ENCODE measurements around the gene PTGDR2.

The PTGDR2 gene

GRCh38 chr11:60874421-60875365 is 18.9 kb upstream of the PTGDR2 start:
- no peak for DNase-seq (ENCODE audit: low spot score)

GRCh38 chr11:60873533-60873932 is 17.8 kb upstream of the PTGDR2 start:
- no peak for DNase-seq (ENCODE audit: low spot score)

- DNase-seq (ENCODE audit: low spot score): no peak
Observed at GRCh38 chr11:60872961-60873524, 17.3 kb upstream of the PTGDR2 start.

- no peak for DNase-seq (ENCODE audit: low spot score)
Observed at GRCh38 chr11:60872124-60872960, 16.6 kb upstream of the PTGDR2 start.

GRCh38 chr11:60871378-60872061 is 15.8 kb upstream of the PTGDR2 start:
- no peak for DNase-seq (ENCODE audit: low spot score)

GRCh38 chr11:60870733-60871377 is 15.1 kb upstream of the PTGDR2 start:
- no peak for DNase-seq (ENCODE audit: low spot score)

GRCh38 chr11:60870276-60870675 is 14.5 kb upstream of the PTGDR2 start:
- DNase-seq (ENCODE audit: low spot score): no peak

- no peak for DNase-seq (ENCODE audit: low spot score)
Observed at GRCh38 chr11:60869451-60869825, 13.7 kb upstream of the PTGDR2 start.

- no peak for DNase-seq (ENCODE audit: low spot score)
Observed at GRCh38 chr11:60868682-60869450, 13.1 kb upstream of the PTGDR2 start.

- no peak for DNase-seq (ENCODE audit: low spot score)
Observed at GRCh38 chr11:60867871-60868681, 12.3 kb upstream of the PTGDR2 start.

- DNase-seq (ENCODE audit: low spot score): no peak
Observed at GRCh38 chr11:60866911-60867870, 11.4 kb upstream of the PTGDR2 start, which contains the start of gene ZP1. ZP1 (plus strand) TSS chr11:60867542; CDS start chr11:60867562, 20 bp downstream.

GRCh38 chr11:60864856-60865513 is 9.2 kb upstream of the PTGDR2 start:
- DNase-seq (ENCODE audit: low spot score): no peak

GRCh38 chr11:60863550-60864521 is 8.1 kb upstream of the PTGDR2 start:
- no peak for DNase-seq (ENCODE audit: low spot score)

GRCh38 chr11:60862171-60862570 is 6.4 kb upstream of the PTGDR2 start:
- no peak for DNase-seq (ENCODE audit: low spot score)

- no peak for DNase-seq (ENCODE audit: low spot score)
Observed at GRCh38 chr11:60860943-60861342, 5.2 kb upstream of the PTGDR2 start.

GRCh38 chr11:60859616-60860250 is 4.0 kb upstream of the PTGDR2 start:
- DNase-seq (ENCODE audit: low spot score): no peak

Data from RKO (cell line).